22Rv1 (cell line): Measurements from ENCODE around the gene KLHL21.

Source experiments
- H3K27ac ChIP-seq: fragments of 450-650 bp; 2 replicates; pipeline ENCODE4 v1.5.1; 2017
- CTCF ChIP-seq: fragments of 450-650 bp; IDR thresholded peaks from 2 replicates; pipeline ENCODE4 v1.5.1; 2017; ENCODE audit warnings: mild to moderate bottlenecking
- ZFX ChIP-seq: fragments of 450-650 bp; IDR thresholded peaks from 2 replicates; pipeline ENCODE4 v1.6.1; 2017; ENCODE audit warnings: antibody characterized with exemption, borderline replicate concordance

The KLHL21 gene

GRCh38 chr1:6631058-6631457 is 28.4 kb upstream of the KLHL21 start:
- no peak for TF ChIP-seq CTCF
- H3K27ac ChIP-seq: no peak overlapping the region

GRCh38 chr1:6630027-6630426 is 27.4 kb upstream of the KLHL21 start:
- TF ChIP-seq ZFX: no peak
- TF ChIP-seq CTCF: no peak
- H3K27ac ChIP-seq: no peak overlapping the region

GRCh38 chr1:6628971-6629479 is 26.4 kb upstream of the KLHL21 start:
- no peak overlapping the region for H3K27ac ChIP-seq
- TF ChIP-seq CTCF: no peak
- no peak for TF ChIP-seq ZFX

DNA sequence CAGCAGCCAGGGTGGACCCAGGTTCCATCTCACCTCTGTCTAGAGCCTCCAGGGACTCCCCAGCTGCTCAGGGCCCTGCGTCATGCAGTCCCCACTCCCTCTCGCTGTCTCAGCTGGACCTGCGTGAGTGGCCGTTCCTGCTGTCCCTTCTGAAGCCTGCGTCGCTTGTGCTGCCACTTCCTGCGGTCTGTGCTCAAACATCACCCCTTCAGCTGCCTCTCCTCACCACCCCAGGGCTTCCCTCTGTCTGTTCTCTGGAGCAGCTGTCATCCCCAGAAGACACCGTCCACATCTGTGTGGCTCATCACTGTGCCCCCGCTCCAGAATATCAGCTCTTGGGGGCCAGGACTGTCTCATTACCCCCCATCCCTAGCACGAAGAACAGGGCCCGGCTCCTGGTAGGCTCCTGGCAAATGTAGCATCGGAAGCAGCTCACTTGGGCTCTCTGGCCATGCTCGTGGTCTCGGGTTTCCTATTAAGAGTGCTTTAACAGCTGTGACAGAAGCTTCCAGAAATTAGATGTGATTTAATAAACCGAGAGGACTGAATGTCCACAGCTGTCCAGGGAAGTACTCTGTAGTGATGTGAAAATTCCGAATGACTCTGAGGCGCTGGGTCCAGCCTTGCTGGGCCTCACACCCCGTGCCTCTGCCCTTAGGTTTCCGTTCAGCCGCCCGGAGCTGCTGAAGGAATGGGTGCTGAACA is 25.3 kb upstream of the KLHL21 start:
- H3K27ac ChIP-seq: no peak overlapping the region

DNA sequence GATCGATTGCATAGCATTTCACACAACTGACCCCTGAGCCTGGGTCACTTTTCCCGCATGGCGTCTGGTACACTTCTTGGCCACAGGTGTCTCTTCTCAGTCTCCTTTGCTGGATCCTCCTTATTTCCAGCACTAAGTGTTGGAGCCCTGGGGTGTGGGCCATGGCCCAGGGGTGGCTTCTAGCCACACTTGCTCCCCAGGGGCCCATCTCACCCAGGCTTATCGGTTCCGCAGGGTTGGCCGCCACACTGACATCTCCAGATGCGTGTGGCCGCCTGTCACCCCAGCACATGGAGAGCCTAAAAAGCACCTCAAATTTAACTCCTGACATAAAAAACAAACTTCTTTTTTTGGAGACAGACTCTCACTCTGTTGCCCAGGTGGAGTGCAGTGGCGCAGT is 24.4 kb upstream of the KLHL21 start:
- no peak overlapping the region for H3K27ac ChIP-seq
- TF ChIP-seq CTCF (no peak), ZFX (no peak)

More for the DNA sequence above, 25.3 kb upstream of the KLHL21 start:
- TF ChIP-seq ZFX (no peak), CTCF (no peak)

GRCh38 chr1:6625584-6626149 is 23.0 kb upstream of the KLHL21 start:
- peak overlapping the region; percentile 90 for H3K27ac ChIP-seq
- TF ChIP-seq CTCF (no peak), ZFX (no peak)
